ENCODE results near the gene DPP6.

DNA sequence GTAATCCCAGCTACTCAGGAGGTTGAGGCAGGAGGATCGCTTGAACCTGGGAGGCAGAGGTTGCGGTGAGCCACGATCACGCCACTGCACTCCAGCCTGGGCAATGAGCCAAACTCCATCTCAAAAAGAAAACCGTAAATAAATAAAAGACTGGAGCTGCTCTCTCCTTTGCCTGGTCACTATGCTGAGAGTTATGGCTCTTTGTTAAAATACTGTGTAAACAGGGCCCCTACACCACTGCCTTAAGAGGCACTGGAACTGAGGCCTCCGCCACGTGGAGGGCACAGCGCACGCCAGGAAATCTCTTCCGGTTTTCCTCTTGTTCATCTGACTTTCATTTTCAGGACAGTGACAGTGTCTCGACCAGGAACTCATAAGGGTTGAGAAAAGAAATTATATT is 827.4 kb downstream of the DPP6 start:
- TF ChIP-seq POLR2AphosphoS5 (IDR thresholded peaks at IDR 0.05) (no peak), POLR2A (IDR thresholded peaks at IDR 0.05) (no peak)

Measured in transverse colon (tissue), 3 donors.